Measurements from ENCODE around the gene PPP2R5D.
"Not testable (repeated sequence)": the region's sequence is repeated elsewhere in the genome, so short reads cannot be mapped to it uniquely, and the experiment has no call there.

PPP2R5D gene

GRCh38 chr6:42984001-42984923 is at the start of gene PPP2R5D:
PPP2R5D (plus strand) TSS chr6:42984570; CDS start chr6:42984678, 108 bp downstream.
- peak; percentile 99 for DNase-seq

GRCh38 chr6:42935322-42935721 is 49.0 kb upstream of the PPP2R5D start:
- DNase-seq = no peak

- no peak for DNase-seq
Measured at GRCh38 chr6:42936398-42936797, 48.0 kb upstream of the PPP2R5D start.

GRCh38 chr6:42937548-42938427 is 46.6 kb upstream of the PPP2R5D start:
- no peak for DNase-seq

- DNase-seq = no peak
Measured at GRCh38 chr6:42938428-42938796, 46.0 kb upstream of the PPP2R5D start.

- no peak for DNase-seq
Measured at GRCh38 chr6:42938987-42939809, 45.2 kb upstream of the PPP2R5D start.

- no peak for DNase-seq
Measured at GRCh38 chr6:42939810-42940167, 44.6 kb upstream of the PPP2R5D start.

GRCh38 chr6:42940493-42941045 is 43.8 kb upstream of the PPP2R5D start:
- no peak for DNase-seq

- DNase-seq = not testable (repeated sequence)
Measured at GRCh38 chr6:42941356-42941755, 43.0 kb upstream of the PPP2R5D start.

GRCh38 chr6:42942444-42942843 is 41.9 kb upstream of the PPP2R5D start:
- no peak for DNase-seq

- no peak for DNase-seq
Measured at GRCh38 chr6:42947950-42948349, 36.4 kb upstream of the PPP2R5D start.

- DNase-seq = no peak
Measured at GRCh38 chr6:42952389-42952788, 32.0 kb upstream of the PPP2R5D start.

GRCh38 chr6:42954405-42954804 is 30.0 kb upstream of the PPP2R5D start:
- DNase-seq = not testable (repeated sequence)

GRCh38 chr6:42958125-42958524 is 26.2 kb upstream of the PPP2R5D start:
- DNase-seq = no peak

GRCh38 chr6:42959917-42960242 is 24.5 kb upstream of the PPP2R5D start:
- no peak for DNase-seq

GRCh38 chr6:42960243-42961019 is 23.9 kb upstream of the PPP2R5D start, which contains the start of gene GNMT:
GNMT (plus strand) TSS chr6:42960754; CDS start chr6:42960768, 14 bp downstream.
- DNase-seq = no peak

GRCh38 chr6:42961020-42961470 is 23.3 kb upstream of the PPP2R5D start:
- DNase-seq = no peak

GRCh38 chr6:42962096-42962495 is 22.3 kb upstream of the PPP2R5D start:
- no peak for DNase-seq

- no peak for DNase-seq
Measured at GRCh38 chr6:42962502-42963178, 21.7 kb upstream of the PPP2R5D start.

- no peak for DNase-seq
Measured at GRCh38 chr6:42963179-42963854, 21.1 kb upstream of the PPP2R5D start.
